C4-2B (cell line): ENCODE measurements around the gene NCK2.

Experiments
- CTCF ChIP-seq: fragments of 450-650 bp; conservative IDR thresholded peaks from 2 replicates; pipeline ENCODE4 v1.5.1; 2017; ENCODE audit warnings: mild to moderate bottlenecking
- ZFX ChIP-seq: fragments of 450-650 bp; IDR thresholded peaks from 2 replicates; pipeline ENCODE4 v1.6.1; 2017

- TF ChIP-seq CTCF (no peak), ZFX (no peak)
These were observed 20.9 kb downstream of the NCK2 start for GRCh38 chr2:105765415-105766299.
